Measurements from ENCODE around the gene AIFM3.
A peak's percentile ranks its signal among the peaks of the same experiment; 100 is the strongest.
"Not testable (repeated sequence)": the region's sequence is repeated elsewhere in the genome, so short reads cannot be mapped to it uniquely, and the experiment has no call there.

Gene AIFM3

DNA sequence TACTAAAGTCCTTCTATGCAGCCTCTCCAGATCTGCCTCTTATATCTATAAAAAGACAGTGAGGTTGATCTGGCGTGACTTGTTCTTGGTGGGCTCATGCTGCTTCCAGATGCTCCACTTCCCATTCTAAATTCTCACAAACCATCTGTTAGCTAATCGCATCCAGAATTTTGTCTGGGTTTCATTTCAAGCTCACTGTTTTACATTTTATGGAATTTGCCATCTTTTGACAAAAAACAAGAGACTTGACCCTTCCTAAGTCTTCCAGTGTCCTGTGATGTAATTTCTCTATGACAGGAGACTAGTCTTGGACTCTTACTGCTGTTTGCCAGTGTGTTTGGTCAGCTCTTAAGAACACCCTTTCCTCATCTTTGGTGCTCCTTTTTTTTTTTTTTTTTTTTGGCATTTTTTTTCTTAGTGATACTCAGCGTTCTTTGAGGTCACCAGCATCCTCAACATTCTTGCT, 26.8 kb upstream of the AIFM3 start:
- no peak overlapping the region for H3K4me3 ChIP-seq (ENCODE audit: low read depth, low read length)

DNA sequence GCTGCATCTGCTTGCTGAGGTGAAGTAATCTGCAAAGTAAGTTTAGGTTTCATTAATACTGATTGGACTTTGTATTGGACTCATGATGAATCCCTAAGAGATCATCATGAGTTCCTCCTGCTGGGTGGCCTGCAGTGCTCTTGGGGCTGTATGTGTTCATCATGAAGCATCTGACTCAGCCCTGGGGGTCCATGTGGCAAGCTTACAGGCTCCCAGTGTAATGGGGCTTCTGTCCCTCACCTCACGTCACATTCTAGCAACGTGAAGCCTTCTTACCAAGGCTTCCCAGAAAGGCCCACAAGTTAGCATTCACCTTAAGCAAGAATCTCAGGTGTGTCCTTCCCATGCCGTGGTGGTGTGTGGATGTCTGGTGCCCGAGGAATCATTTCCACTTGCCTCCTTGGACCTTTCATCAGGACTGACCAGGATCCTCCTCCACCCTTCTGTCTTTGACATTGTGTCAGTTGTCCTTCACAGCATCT, 26.1 kb upstream of the AIFM3 start:
- no peak overlapping the region for H3K4me3 ChIP-seq (ENCODE audit: low read depth, low read length)

DNA sequence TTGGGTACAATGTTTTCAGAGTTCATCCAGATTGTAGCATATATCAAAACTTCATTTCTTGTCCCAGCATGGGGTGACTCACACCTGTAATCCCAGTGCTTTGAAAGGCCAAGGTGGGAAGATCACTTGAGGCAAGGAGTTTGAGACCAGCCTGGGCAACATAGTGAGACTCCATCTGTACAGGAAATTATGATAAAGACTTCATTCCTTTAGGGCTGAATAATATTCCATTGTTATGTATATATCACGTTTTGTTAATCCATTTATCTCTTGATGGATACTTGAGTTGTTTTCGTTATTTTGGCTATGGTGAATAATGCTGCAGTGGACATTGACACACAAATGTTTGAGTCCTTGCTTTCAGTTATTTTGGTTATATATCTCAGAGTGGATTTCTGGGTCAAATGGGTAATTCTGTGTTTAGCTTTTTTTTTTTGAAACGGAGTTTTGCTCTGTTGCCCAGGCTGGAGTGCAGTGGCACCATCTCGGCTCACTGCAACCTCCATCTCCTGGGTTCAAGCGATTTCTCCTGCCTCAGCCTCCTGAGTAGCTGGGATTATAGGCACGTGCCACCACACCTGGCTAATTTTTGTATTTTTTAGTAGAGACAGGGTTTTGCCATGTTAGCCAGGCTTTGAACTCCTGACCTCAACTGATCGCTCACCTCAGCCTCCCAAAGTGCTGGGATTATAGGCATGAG, 24.7 kb upstream of the AIFM3 start:
- H3K4me3 ChIP-seq (ENCODE audit: low read depth, low read length) = not testable (repeated sequence)

DNA sequence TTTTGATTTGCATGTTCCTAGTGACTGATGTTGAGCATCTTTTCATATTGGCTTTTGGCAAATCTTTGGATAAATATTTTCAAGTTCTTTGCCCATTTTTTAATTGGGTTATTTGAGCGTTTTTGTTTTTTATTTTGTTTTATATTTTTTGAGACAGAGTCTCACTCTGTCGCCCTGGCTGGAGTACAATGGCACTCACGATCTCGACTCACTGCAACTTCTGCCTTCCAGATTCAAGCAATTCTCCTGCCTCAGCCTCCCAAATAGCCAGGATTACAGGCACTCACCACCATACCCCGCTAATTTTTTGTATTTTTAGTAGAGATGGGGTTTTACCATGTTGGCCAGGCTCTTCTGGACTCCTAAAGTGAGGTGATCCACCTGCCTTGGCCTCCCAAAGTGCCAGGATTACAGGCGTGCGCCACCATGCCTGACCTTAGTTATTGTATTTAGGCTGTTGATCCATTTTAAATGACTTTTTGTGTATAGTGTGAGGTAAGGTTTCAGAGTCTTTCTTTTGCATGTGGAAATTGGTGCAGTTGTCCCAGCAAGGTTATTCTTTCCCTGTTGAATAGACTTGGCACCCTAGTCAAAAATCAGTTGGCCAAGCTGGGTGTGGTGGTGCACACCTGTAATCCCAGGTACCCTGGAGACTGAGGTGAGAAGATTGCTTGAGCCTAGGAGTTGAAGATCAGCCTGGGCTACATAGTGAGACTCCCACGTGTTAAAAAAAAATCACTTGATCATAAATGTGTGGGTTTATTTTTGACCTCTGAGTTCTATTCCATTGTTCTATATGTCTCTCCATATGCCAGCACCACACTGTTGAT, 23.7 kb upstream of the AIFM3 start:
- no peak overlapping the region for H3K4me3 ChIP-seq (ENCODE audit: low read depth, low read length)

DNA sequence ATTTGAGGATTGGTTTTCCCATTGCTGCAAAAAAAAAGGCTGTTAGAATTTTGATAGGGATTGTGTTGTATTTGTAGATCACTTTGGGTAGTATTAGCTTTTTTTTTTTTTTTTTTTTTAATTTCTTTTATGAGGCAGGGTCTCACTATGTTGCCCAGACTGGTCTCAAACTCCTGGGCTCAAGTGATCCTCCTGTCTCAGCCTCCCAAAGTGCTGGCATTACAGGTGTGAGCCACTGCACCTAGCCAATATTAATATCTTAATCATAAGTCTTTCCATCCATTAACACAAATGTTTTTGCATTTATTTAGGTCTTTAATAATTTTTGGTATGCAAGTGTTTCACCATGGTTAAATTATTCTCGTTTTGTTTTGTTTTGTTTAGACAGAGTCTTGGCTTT, 23.0 kb upstream of the AIFM3 start:
- H3K4me3 ChIP-seq (ENCODE audit: low read depth, low read length) = no peak overlapping the region

DNA sequence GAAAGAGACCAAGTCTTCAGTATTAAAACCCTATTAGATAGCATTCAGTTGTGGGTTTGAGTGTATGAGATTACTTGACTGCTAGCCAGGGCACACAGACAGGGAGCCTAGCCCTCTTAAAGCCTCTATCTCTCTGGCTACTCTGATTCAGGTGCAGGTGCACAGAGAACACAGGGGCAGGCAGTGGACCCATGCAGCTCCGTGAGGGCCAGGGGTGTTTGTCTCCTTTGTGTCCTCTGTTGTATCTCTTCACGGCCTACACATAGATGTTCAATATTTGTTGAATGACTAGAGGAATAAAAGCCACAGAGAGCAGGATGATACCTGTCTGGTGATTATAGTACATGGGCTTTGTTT, 21.5 kb upstream of the AIFM3 start:
- H3K4me3 ChIP-seq (ENCODE audit: low read depth, low read length) = no peak overlapping the region

DNA sequence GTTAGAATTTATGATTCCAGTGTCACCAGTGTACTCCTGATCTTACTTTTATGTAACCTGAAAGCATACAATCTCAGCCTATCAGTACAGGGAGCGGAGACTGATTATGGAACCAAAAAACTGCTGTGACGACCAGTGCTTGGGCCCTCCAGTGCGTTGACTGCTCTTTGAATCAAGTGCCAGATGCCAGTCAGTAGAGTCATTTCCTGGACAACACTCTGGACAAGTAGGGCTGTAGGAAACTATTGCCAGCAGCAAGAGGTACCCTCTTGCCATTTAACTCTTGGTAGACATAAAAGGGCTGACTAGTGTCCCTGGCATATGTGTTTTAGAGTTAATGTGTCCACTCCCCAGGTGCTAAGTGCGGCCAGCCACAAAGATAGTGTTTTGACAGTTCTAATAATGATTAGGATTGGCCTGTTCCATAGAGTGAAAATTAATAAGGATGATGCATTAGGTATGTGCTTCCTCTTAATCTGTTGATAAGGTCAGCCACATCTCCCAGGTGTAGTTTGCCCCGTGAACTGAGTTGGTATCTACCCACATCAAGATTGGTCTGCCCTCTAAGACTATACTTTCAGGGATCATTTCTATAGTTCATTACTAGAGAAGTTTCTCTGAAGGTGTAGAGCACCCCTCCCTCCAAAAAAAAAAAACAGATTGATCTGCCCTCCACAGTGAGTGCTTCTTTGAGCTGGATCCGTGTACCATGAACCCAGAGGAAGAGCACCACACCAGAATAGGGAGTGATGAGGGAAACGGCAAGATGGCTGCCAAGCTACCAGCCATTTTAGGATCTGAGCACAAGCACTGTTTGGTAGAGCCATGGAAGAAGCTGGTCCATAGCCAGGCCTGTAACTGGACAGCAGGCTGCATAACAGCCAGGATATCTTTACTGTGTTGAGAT, 20.7 kb upstream of the AIFM3 start:
- H3K4me3 ChIP-seq (ENCODE audit: low read depth, low read length) = no peak overlapping the region

DNA sequence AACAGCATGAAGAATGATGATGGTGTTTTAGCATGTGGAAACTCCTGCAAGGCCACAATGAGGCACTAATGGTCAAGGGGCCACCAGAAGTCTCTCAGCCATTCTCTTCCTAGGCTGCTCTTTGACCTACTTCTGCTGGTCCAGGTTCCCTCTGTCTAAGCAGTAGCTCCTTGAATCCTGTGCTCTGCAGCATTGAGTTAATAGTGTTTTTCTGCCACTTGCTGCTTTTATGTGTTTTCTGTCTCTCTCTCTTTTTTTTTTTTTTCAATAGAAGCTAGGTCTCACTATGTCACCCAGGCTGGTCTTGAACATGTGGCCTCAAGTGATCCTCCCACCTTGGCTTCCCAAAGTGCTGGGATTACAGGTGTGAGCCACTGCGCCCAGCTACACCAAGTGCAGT, 20.1 kb upstream of the AIFM3 start:
- no peak overlapping the region for H3K4me3 ChIP-seq (ENCODE audit: low read depth, low read length)

DNA sequence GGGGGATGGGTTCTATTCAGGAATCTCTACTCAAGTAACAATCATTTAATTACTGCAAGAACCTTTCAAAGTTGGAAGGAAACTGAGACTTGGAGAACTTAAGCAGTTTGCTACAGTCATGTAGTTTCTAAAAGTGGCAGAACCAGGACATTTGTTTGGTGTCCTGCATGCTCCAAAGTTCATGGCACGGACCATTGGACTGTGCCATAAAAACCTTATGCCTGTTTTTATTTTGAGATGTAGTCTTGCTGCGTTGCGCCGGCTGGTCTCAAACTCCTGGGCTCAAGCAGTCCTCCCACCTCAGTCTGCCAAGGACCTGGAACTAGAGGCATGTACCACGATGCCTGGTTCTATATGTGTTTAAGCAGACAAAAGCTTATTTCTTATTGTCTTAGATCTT, 18.6 kb upstream of the AIFM3 start:
- H3K4me3 ChIP-seq (ENCODE audit: low read depth, low read length) = no peak overlapping the region

DNA sequence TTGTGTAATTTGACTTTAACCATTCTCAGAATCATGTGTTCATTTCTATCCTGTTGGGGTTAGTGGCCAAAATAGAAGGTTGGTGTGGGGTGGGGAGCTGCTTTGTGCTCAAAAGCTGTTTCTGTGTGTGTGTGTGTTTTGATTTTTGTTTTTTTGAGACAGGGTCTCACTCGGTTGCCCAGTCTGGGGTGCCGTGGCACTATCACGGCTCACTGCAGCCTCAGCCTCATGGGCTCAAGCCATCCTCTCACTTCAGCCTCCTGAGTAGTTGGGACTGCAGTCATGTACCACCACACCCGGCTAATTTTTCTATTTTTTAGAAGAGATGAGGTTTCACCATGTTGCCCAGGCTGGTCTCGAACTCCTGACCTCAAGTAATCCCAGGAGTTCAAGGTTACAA, 18.1 kb upstream of the AIFM3 start:
- H3K4me3 ChIP-seq (ENCODE audit: low read depth, low read length) = no peak overlapping the region

DNA sequence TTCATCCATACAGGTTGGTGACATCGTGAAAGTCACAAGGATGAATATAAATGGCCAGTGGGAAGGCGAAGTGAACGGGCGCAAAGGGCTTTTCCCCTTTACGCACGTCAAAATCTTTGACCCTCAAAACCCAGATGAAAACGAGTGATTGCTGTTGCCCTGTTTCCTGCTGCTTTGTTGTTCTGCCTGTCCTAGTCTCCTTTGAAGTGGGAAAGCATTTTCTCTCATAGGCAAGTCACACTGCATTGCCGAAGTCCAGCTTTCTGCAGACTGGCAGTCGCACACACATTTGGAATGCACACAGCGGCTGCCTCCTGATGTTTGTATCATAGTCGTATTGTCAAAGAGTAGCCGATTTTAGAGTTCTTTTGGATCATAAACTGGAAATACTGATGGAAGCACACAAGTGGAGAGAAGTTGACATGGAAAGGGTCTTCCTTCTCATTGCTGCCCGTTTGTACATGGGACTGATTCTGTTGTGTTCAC, 17.3 kb upstream of the AIFM3 start:
- H3K4me3 ChIP-seq (ENCODE audit: low read depth, low read length) = no peak overlapping the region

DNA sequence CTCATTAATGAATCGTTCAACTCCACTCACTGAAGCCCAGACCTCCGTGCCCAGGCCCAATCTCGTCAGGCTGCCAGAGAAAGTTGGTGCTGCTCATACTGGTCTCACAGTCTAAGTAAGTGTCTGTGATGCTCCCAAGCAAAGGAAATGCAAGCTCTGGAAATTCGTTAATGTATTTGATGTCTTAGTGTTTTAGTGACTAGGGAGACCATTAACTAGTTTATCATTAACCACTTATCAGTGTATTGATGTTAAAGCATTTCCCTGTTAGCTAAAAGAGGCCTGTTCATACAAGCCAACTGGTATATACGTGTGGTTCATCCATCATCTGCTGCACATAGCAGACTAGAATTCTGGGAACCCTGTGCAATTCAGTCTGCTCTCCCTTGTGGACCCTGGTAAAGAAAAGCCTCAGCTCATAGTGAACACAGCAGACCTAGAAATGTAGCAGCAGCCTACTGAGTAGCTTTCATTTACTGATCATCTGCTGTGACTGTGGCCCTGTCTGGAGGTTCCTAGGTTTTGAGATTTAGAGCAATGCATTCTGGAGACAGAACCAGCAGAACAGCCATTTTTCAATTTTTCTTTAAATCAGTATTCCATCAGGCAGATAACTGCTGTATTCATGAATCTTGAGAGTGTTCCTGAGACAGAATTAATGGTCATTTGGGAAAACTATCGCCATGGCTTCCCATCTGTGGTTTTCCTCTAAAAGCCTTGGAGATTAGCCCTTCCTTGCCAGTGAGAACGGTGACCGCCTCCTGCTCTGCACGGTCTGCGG, 15.7 kb upstream of the AIFM3 start:
- no peak overlapping the region for H3K4me3 ChIP-seq (ENCODE audit: low read depth, low read length)

DNA sequence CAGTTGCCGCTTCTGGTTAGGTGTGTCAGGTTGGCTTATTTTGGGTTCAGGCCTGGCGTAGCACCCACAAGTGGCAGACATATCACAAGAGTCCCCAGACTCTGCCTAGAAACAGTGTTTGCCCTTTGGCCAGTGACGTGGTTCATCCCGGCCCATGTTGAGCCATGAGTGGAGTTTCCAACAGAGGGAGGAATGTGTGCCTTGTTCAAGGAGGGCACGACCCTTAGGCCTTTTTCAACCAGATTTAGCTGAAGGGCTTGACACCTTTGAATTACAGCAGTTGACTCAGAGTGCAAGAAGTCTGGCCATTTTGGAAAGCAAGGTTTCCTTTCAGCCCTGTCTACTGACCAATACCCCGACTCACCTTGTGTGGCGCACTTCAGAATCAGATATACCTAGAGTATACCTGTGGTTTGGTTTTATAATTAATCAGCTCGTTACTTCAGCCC, 15.1 kb upstream of the AIFM3 start:
- no peak overlapping the region for H3K4me3 ChIP-seq (ENCODE audit: low read depth, low read length)

DNA sequence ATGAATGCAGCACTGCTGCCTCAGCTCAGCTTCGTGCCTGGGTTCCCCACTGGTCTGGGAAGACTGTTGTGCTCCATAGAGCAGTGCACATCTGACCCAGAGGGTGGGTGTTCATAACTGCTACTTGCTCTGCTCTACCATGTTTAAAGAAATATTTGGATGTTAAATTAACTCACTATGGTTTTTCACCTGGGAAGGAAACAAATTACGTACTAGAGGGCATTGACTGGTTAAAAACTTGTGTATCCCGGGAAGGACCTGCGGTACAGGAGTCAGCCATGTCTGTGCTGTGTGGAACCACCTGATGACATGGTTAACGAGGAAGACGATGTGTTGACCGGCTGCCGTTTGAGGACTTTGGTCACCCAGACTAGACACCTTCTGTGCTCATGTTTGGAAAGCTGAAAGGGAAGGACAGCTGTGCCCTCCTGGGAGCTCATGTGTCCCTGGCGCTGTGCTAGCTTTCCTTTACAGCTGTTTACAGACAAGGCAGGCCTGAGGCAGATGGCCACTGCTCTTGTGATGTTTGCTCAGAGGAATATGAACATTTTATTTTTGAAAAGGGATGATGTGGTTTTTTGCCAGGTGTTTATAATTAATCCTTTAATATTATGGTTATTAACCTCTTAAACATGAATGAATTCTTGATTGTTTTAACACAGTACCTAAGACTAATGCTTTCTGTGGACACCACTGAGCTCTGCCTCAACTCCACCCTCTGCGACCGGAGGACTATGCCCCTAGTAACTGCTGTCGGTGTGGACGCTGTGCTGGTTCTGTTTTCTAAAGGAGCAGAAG, 14.3 kb upstream of the AIFM3 start:
- no peak overlapping the region for H3K4me3 ChIP-seq (ENCODE audit: low read depth, low read length)

DNA sequence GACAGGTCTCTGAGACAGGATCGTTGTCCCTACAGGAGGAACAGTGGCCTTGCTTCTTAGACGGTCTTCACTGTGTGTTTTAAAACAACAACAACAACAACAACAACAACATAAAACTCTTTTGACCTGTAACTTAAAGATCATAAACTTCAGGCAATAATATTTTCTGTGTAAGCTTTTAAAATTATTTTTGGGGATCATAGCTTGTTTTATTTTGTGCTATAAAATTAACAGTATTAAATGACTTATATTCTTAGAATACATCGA, 13.8 kb upstream of the AIFM3 start:
- H3K4me3 ChIP-seq (ENCODE audit: low read depth, low read length) = no peak overlapping the region

DNA sequence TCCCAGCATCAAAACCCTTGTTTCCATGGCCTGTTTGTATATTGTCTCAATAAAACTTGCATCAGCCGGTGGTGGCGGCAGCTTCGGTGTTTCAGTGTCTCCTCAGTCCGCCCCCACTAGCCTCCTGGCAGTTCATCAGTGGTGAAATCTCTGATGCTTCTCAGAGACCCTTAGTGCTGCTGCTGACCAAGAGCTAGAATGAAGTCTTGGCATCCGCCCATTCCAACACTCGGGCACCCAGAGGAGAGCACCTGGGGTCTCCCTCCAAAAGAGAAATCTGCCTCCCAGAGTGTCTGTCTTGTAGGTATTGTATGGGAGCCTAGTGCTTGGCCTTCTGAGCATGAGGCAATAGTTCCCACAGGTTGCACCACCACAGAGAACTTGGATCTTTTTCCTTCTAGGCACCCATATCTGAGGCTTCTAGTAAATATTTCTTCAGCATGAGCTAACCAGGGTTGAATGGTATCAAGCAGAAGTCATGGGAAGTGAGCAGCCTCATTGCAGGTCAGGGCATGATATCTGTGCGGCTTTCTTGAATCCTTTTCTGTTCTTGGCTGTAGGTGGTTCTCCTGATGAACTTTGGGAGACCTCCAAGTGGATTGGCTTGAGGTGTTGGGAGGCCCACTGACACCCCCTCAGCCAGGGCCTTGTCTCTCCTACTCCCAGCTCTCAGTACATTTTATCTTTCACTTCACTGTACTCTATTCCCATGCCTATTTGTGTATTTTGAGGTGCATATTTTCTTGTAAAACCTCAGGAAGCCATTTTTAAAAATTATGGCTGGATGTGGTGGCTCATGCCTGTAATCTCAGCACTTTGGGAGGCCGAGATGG, 13.2 kb upstream of the AIFM3 start:
- no peak overlapping the region for H3K4me3 ChIP-seq (ENCODE audit: low read depth, low read length)

DNA sequence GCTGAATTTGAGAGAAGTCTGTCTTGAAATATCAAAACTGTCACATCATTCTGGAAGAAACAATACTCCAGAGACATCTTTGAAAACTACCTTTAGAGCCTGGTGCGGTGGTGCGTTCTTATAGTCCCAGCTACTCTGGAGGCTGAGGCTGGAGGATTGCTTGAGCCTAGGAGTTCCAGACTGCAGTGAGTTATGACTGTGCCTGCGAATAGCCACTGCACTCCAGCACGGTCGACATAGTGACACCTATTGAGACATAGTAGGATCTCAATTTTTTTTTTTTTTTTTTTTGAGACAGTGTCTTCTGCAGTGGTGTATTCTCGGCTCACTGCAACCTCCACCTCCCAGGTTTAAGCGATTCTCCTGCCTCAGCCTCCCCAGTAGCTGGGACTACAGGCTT, 11.5 kb upstream of the AIFM3 start:
- H3K4me3 ChIP-seq (ENCODE audit: low read depth, low read length) = no peak overlapping the region

DNA sequence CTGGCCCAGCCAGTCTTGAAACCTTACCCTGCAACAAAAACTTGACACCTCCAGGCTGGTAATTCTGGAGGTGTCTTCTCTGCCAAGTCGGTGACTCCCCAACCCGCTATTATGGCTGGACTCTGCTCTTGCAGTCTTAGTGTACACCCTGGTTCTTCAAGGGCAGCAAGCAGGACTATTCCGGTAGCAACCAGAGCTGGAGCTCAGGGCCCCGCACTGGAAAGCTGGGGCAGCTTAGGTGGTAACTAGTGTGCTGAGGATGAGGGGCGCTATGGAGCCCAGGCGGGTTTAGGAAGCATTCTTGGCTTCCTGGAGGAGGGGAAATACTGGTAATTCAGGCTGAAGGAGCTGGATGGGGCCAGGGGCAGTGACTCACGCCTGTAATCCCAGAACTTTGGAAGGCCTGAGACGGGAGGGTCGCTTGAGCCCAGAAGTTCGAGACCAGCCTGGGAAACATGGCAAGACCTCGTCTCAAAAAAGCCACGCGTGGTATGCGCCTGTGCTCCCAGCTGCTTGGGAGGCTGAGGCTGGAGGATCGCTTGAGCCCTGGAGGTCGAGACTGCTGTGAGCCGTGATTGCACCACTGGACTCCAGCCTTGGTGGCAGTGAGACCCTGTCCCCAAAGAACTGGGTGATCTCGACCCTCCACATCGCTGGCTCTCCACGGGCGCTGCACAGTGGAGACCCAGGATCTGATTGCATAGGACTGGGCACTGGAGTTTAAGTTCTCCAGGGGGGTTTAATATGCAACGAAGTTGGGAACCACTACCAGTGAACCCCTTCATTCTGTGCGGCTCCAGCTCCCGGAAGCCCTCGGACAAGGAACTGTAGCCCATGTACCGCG, 10.6 kb upstream of the AIFM3 start:
- peak overlapping the region; percentile 65 for H3K4me3 ChIP-seq (ENCODE audit: low read depth, low read length)
